MG63 (cell line): ENCODE data around the gene ATP2B1. TPM values are rescaled to one million over a fixed set of nuclear protein-coding genes. Genes with fewer than 3 reads are reported as not detected.

Experiments used
- DNase-seq: peaks from one replicate; pipeline ENCODE4 v3.0.0-alpha.2; 2020
- H3K27me3 ChIP-seq: fragments of 250-450 bp; sonication (Bioruptor Pico); 2 replicates; pipeline ENCODE4 v1.5.1; 2020; ENCODE audit warnings: mild to moderate bottlenecking, moderate library complexity
- H3K36me3 ChIP-seq: fragments of 250-450 bp; sonication (Bioruptor Pico); 2 replicates; pipeline ENCODE4 v1.5.1; 2020; ENCODE audit warnings: mild to moderate bottlenecking, moderate library complexity
- H3K4me3 ChIP-seq: fragments of 250-450 bp; sonication (Bioruptor Pico); 2 replicates; pipeline ENCODE4 v1.5.1; 2020; ENCODE audit warnings: mild to moderate bottlenecking, moderate library complexity
- H3K9me3 ChIP-seq: fragments of 250-450 bp; sonication (Bioruptor Pico); 2 replicates; pipeline ENCODE4 v1.5.1; 2020; ENCODE audit warnings: mild to moderate bottlenecking, moderate library complexity
- total RNA-seq: library from RNA; depleted of rRNA; stranded (reverse); fragments of >200 nt; shearing (Covaris generic); gene quantifications from 2 replicates; pipeline ENCODE4 v1.2.3, GENCODE V29; 2014; ENCODE audit warnings: low replicate concordance

ATP2B1 gene
- total RNA-seq, 1 experiment from 2014 or later, result 22.4 TPM

DNA sequence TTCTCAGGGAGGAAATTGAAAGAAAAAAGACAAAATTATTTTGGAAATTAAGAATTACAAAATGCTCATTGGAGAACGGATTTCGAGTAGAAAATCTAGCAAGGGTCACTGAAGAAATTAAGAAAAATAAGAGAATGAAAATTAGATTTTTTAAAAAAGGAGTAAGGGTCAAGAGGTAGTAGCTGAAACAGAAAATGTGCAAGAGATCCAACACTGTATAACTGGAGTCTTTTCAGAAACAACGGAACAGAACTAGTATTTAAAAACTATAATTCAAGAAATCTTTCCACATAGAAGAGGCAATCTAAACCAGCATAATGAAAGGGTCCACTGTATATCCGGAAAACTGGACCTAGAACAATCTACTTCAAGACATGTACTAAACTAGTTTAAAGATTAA, 28.2 kb downstream of the ATP2B1 start:
- DNase-seq, result no peak
- Histone ChIP-seq H3K36me3 (no peaks in the 10 kb centered on the region), H3K4me3 (no peak overlapping the region), H3K9me3 (peaks cover 14% of the 10 kb centered on the region), H3K27me3 (no peaks in the 10 kb centered on the region)

DNA sequence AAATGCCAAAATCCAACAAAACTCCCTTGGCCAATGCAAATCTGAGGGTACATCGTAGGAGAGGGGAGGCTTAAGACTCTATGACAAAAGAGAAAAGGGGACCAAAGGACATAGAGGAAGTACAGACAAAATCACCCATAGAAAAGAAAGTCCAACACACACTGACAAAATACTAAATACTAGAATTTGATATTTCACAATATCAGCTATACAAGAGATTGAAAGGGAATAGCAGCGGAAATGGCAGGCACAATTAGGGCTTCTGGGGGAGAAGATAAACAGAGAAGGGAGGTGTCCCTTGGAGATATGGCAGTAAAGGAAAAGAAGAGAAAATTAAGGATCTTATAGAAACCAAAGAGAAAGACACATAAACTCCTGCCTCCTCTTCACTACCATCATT, 29.0 kb downstream of the ATP2B1 start:
- H3K9me3 ChIP-seq, result peaks cover 14% of the 10 kb centered on the region
- no peak for DNase-seq
- no peaks in the 10 kb centered on the region for H3K27me3 ChIP-seq
- H3K4me3 ChIP-seq, result no peak overlapping the region
- no peaks in the 10 kb centered on the region for H3K36me3 ChIP-seq

DNA sequence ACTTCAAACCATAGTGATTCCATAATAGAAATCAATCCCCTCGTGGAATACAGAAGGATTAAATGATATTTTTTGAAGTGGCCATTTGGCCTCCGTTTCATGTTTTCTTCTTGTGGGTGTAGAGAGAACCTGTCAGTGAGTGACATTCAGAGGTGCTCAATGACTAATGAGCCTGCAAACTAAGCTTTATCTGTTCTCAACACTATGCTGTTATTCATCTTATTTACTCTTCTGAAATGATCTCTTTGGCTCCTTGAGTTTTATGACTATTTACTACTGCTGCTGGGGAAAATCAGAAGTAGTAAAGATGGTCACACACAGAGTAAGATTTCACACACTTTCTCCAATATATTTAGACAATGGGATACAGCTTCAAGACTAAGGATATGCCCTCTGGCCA, 30.4 kb downstream of the ATP2B1 start:
- Histone ChIP-seq H3K9me3 (peaks cover 14% of the 10 kb centered on the region), H3K4me3 (no peak overlapping the region), H3K27me3 (no peaks in the 10 kb centered on the region), H3K36me3 (no peaks in the 10 kb centered on the region)
- DNase-seq, result no peak

DNA sequence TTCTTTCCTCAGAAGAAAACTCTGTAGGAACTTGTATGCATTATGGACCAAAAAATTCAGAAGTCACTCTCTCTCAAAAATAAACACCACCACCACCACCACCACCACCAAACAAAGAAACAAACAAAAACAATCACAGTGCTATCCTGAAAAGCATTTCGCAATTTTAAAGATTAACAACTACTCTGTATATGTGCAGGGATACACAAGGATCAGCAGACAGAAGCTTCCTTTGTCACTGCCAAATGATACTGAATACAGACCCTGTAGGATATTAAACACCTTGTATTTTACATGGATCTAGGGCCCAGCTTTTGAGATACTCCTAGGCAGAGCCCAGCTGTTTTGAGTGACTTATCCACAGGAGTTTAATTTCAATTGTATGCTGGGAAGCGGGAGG, 31.7 kb downstream of the ATP2B1 start:
- DNase-seq, result no peak
- no peaks in the 10 kb centered on the region for H3K27me3 ChIP-seq
- no peaks in the 10 kb centered on the region for H3K36me3 ChIP-seq
- H3K9me3 ChIP-seq, result peaks cover 4% of the 10 kb centered on the region
- no peak overlapping the region for H3K4me3 ChIP-seq

DNA sequence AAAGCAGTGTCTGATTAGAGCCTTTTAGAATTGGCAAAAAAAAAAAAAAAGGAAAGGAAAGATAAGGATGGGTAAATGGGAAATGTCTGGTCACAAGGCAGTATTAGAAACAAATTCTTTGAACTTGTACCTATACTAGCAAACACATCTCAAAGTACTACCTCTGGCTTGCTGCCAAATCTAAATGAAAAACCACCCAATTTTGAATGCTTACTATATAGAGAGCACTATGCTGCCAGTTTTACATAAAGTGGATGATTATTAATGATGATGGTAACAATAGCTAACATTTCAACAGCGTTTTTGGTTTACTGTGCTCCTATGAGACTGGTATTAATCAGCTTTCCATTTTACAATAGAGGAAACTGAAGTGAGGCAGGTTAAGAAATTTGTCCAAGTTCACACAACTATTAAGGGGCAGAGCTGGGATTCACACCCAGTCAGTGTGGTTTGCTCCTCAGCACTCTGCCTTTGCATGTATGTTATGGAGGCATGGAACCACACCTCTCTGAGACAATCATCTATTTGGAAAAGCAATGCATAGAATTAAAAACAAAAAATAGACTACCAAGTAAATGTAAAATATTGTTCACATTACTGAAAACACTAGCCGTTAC, 34.2 kb downstream of the ATP2B1 start:
- H3K36me3 ChIP-seq, result no peaks in the 10 kb centered on the region
- DNase-seq, result no peak
- no peak overlapping the region for H3K4me3 ChIP-seq
- H3K9me3 ChIP-seq, result no peaks in the 10 kb centered on the region; the same call in none of the 2 replicates
- H3K27me3 ChIP-seq, result no peaks in the 10 kb centered on the region

DNA sequence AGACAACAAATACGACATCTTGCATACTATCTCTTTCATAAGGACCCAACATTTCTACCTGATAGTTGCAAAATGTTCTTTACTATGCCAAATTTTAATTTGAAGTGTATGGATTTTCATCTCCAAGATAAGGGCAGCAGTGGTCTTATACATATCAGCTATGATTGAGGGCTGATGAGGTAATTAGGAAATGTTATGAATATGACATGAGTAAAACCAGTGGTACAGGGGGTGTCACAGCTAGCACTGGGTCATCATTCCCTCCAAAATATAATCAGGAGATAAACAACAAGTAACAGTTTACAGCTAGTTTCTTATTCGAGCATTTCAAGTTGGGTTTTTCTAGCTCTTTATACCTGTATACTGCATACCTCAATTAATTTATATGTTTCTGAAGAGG, 35.0 kb downstream of the ATP2B1 start:
- no peak for DNase-seq
- Histone ChIP-seq H3K9me3 (no peaks in the 10 kb centered on the region; the same call in 1 of the 2 replicates), H3K27me3 (no peaks in the 10 kb centered on the region), H3K36me3 (no peaks in the 10 kb centered on the region), H3K4me3 (no peak overlapping the region)

DNA sequence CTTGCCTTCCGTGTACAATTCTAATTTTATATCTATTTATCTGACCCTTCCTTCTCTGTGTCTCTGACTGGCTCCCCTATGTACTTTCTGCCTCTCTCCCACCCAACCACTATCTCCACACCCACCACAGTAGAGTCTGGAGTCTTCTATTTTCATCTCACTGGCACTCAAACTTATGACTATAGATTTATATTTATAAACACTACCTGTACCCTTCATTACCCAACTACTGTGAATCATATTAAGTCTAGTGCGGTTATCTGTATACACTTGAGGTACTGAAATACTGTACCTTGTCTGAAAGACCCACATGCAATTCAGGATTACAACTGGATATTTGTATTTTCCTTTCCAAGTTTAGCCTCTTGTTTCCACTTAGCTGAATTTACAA, 36.1 kb downstream of the ATP2B1 start:
- no peak for DNase-seq
- no peak overlapping the region for H3K4me3 ChIP-seq
- H3K27me3 ChIP-seq, result no peaks in the 10 kb centered on the region
- H3K9me3 ChIP-seq, result no peaks in the 10 kb centered on the region; the same call in 1 of the 2 replicates
- no peaks in the 10 kb centered on the region for H3K36me3 ChIP-seq

DNA sequence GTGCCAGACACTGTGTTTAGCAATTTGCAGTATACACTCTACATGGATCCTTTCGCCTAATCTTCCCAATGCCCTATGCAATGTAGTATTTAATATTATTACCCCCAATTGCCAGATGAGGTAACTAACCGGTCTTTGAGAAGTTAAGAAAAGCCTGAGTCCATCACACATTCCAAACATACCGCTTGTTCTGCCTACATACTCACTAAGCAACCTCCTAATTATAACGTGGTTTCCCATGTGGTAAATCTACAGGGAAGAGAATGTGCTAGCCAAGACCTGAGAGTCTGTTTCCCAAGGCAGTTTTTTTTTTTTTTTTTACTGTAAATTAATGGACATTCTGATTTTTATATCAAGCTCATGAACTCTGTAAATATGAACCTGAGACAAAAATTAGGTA, 37.2 kb downstream of the ATP2B1 start:
- H3K9me3 ChIP-seq, result no peaks in the 10 kb centered on the region; the same call in 1 of the 2 replicates
- H3K36me3 ChIP-seq, result no peaks in the 10 kb centered on the region
- no peak for DNase-seq
- H3K27me3 ChIP-seq, result no peaks in the 10 kb centered on the region
- H3K4me3 ChIP-seq, result no peak overlapping the region

DNA sequence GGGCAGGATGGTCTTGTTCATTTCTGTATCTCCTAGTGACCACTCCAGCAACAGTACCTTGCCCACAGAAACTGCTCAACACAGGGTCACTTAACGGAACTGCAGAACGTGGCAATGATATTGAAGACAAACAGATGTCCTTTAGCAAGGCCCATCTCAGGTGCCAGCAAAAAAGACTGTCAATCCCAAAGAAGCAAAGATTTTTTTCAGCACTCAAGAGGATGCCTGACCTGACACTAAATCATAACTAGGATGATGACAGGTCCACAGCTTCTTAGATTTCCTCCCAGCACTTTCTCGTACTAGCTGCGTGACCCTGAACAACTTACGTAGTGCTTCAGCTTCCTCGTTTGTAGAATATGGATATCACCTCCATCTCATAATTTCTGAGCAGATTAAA, 39.4 kb downstream of the ATP2B1 start:
- Histone ChIP-seq H3K36me3 (no peaks in the 10 kb centered on the region), H3K4me3 (no peak overlapping the region), H3K9me3 (no peaks in the 10 kb centered on the region), H3K27me3 (no peaks in the 10 kb centered on the region)
- DNase-seq, result no peak

DNA sequence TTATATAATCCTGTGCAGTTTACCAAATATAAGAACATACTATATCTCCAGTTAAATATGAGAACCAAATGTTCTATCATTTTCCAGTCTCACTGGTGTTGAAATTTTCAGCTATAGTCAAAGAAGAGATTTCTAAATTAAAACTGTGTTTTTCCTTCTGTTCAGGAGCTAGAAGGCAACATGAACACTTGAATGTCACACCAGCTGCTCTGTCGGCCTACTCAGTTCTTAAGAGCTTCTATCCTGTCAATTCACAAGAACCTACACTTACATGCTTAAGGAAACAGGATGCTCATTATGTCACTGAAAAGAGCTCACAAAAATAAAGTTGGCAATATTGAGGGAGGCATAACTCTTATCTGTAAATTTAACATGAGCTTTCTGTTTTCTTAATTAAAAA, 43.1 kb downstream of the ATP2B1 start:
- H3K4me3 ChIP-seq, result no peak overlapping the region
- H3K36me3 ChIP-seq, result no peaks in the 10 kb centered on the region
- H3K27me3 ChIP-seq, result no peaks in the 10 kb centered on the region
- no peaks in the 10 kb centered on the region for H3K9me3 ChIP-seq
- DNase-seq, result no peak

DNA sequence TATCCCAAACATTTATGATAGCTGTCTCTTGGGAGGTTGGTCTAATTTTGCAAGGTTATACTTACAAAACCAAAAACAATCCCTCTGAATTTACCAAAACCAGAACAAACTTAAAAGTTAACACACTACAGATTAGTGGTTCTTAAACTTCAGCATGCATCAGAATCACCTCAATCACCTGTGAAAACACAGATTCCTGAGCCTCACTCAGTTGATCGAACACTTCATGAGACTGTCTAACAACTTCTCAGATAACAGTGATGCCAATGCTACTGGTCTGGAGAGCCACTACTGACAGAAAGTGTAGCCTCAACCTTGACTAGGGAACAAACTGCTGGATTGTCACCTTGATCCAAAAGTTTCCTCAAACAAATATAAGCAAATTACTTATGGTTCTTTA, 44.2 kb downstream of the ATP2B1 start:
- Histone ChIP-seq H3K4me3 (no peak overlapping the region), H3K36me3 (no peaks in the 10 kb centered on the region), H3K9me3 (no peaks in the 10 kb centered on the region), H3K27me3 (no peaks in the 10 kb centered on the region)
- DNase-seq, result no peak

DNA sequence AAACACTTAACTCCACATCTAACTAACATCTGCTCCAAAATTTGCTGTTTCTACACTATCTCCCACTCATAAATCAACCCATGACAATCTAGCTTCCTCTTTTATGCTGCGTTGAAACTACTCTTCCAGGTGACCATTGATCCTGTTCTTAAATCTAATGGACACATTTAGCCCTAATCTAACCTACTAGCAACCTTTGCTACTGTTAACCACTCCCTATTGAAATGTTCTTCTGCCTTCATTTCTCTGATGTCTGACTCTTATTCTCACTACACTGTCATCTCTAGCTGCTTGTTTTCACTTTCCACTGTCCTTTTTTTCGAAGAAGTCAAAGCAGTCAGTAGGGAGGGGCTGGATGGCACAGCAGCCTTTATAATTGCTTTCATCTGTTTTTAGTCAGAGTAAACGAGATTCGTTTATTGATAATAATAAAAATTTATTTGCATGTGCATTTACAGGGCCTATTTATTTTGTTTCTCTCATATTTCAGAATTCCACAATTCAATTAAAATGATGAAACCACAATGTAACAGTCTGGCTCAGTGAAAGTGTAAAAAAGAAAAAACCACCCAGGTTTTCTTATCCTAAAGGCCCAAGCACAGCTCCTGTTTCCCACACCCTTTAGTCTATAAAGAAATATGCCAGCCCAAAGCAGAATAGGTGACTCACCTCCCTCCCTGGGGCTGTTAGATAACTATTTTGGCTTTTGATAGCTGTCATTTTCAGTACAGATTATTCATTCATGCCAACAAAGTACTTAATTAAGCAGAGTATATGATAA, 44.9 kb downstream of the ATP2B1 start:
- H3K4me3 ChIP-seq, result no peak overlapping the region
- no peak for DNase-seq
- H3K9me3 ChIP-seq, result no peaks in the 10 kb centered on the region

DNA sequence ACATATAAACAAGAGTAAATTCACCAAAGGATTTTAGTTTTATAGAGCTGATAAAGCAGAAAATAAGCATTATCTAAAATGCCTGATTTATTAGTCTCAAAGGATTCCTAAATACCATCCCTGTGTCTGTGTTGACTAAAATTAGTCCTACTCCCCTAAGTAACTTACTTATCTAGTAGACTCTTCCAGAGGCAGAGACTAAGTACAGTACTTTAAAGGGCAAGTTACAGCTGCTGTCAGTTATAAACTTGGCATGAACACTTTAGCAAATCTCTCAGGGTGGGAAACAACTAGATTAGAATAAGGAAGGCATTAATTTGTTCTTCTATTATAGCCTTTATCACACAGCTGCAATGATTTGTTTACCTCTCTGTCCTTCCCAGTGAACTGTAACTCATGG, 46.0 kb downstream of the ATP2B1 start:
- no peak overlapping the region for H3K4me3 ChIP-seq
- no peaks in the 10 kb centered on the region for H3K27me3 ChIP-seq
- no peaks in the 10 kb centered on the region for H3K36me3 ChIP-seq
- DNase-seq, result no peak
- no peaks in the 10 kb centered on the region for H3K9me3 ChIP-seq

More for the DNA sequence above, 44.9 kb downstream of the ATP2B1 start:
- no peaks in the 10 kb centered on the region for H3K27me3 ChIP-seq
- no peaks in the 10 kb centered on the region for H3K36me3 ChIP-seq

DNA sequence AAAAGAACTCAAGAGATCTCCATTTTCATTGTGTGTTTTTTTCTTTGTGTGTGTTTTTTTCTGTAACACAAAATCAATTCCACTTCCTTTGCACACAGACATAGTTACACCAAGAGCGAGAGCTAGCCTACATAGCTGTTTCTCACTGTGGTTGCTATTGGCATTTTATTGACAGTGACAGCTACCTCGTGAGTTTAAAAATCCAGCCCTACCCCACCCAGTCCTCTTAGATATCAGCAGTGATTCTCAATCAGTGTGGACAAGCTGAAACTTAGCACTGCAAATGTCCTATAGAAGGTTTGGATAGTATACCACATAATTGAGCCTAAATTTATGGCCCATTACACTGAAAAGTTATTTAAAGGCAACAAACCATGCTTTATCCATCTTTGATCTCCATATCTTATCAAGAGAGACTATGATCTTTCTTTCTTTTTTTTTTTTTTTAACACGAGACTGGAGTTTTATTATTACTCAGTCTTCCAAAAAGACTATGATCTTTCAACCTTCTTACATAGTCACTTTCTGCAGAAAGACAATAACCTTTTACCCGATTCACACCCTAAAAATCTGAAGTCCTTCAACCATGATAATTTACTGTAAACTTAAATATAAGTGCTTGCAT, 46.8 kb downstream of the ATP2B1 start:
- Histone ChIP-seq H3K4me3 (no peak overlapping the region), H3K9me3 (no peaks in the 10 kb centered on the region), H3K27me3 (no peaks in the 10 kb centered on the region), H3K36me3 (no peaks in the 10 kb centered on the region)
- no peak for DNase-seq

DNA sequence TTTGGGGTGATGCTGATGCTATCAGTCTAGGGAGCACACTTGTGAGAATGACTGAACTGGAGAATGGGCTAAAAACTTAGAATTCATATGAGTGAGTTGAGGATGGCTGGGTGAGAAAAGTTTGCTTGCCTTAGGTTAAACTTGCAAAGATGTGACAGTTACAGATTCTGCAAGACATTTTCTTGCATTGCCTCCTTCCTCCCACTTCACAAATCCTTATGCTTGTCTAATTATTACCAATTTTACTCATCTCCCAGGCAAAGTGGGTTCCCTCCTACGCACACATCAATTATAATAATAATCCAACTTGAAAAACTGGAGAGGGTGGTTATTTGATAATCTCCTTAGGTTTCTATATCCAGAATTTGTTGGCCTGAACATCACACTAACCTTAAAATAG, 50.9 kb downstream of the ATP2B1 start:
- DNase-seq, result no peak
- Histone ChIP-seq H3K4me3 (no peak overlapping the region), H3K36me3 (peaks cover 7% of the 10 kb centered on the region), H3K9me3 (no peaks in the 10 kb centered on the region), H3K27me3 (no peaks in the 10 kb centered on the region)

DNA sequence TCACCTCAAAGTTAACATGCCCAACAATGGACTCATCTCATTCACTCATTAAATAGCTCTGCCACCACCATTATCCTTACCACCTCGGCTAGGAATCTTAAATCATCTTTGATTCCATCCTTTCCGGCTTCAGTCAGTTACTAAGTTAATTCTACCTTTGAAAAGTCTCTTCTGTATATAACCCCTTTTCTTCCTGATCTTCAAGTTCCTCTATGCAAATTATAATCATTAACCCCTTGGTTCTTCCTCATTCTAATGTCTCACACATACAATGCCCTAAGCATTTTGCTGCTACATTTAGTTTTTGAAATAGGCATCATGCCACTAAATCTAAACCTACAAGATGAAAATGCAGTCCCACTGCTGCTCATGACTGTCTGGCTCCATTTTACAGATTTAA, 51.6 kb downstream of the ATP2B1 start:
- no peak for DNase-seq
- no peaks in the 10 kb centered on the region for H3K9me3 ChIP-seq
- H3K4me3 ChIP-seq, result no peak overlapping the region
- H3K36me3 ChIP-seq, result peaks cover 11% of the 10 kb centered on the region
- H3K27me3 ChIP-seq, result no peaks in the 10 kb centered on the region

DNA sequence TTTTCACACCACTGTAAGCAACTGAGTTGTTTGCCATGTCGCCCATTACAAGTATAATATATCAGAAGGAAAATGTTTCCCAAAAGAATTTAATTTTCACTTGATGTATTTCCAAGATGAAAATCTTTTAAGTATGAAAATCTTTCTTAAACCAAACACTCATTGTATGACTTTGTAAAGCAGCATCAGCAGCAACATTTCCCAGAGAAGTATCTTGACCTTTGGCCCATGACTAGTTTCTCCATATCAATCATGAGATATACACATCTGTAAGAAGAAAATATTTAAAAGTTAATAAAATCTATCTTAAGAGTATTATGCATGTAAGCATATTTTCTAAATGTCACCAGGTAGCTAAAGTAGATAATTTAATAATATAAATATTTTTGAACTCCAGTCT, 52.8 kb downstream of the ATP2B1 start:
- H3K4me3 ChIP-seq, result no peak overlapping the region
- peaks cover 11% of the 10 kb centered on the region for H3K36me3 ChIP-seq
- H3K27me3 ChIP-seq, result no peaks in the 10 kb centered on the region
- no peak for DNase-seq
- no peaks in the 10 kb centered on the region for H3K9me3 ChIP-seq

DNA sequence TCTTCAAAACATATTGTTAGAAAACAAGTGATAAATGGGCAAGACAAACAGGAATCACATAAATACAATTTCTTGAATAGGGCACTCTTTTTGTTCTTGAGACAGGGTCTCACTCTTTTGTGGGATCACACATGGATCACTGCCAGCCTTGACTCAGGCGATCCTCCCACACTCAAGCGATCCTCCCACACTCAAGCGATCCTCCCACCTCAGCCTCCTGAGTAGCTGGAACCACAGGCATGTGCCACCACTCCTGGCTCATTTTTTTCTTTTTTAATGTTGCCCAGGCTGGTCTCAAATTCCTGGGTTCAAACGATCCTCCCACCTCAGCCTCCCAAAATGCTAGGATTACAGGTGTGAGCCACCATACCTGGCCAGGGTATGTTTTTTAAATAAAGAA, 57.4 kb downstream of the ATP2B1 start:
- no peak for DNase-seq
- Histone ChIP-seq H3K27me3 (no peaks in the 10 kb centered on the region), H3K36me3 (peaks cover 24% of the 10 kb centered on the region), H3K9me3 (peaks cover 3% of the 10 kb centered on the region; the same call in 1 of the 2 replicates), H3K4me3 (no peak overlapping the region)
